Mesenchymal stem cell (in vitro differentiated cells and primary cell): Measurements from ENCODE around the gene OR1N1.

Experiments
- DNase-seq: peaks from one replicate; pipeline ENCODE4 v3.0.0-alpha.2; 2013
- H2AFZ ChIP-seq: one replicate; pipeline ENCODE4 v1.6.1; 2013; ENCODE audit warnings: low read depth, mild to moderate bottlenecking, control low read depth, inconsistent platforms, low read length, moderate library complexity
- H2AK5ac ChIP-seq: 2 replicates; pipeline ENCODE4 v1.6.1; 2013; ENCODE audit warnings: low read length, moderate library complexity, mild to moderate bottlenecking, inconsistent platforms; ENCODE audit not compliant: severe bottlenecking
- H2BK120ac ChIP-seq: one replicate; pipeline ENCODE4 v1.6.1; 2013; ENCODE audit warnings: low read depth, mild to moderate bottlenecking, inconsistent platforms, low read length, moderate library complexity
- H2BK12ac ChIP-seq, 2 experiments: one replicate each; pipeline ENCODE4 v1.6.1; 2013; ENCODE audit warnings: inconsistent platforms in 2 of 2, low read length in 2 of 2, mild to moderate bottlenecking in 2 of 2, moderate library complexity in 2 of 2, control low read depth in 1 of 2
- H2BK15ac ChIP-seq: one replicate; pipeline ENCODE4 v1.6.1; 2013; ENCODE audit warnings: mild to moderate bottlenecking, low read depth, inconsistent platforms; ENCODE audit not compliant: poor library complexity, severe bottlenecking
- H2BK5ac ChIP-seq: 2 replicates; pipeline ENCODE4 v1.6.1; 2013; ENCODE audit warnings: low read depth, mild to moderate bottlenecking, low read length, control low read depth, inconsistent platforms; ENCODE audit not compliant: poor library complexity, severe bottlenecking
- H3K14ac ChIP-seq, 2 experiments: one replicate each; pipeline ENCODE4 v1.6.1; 2013; ENCODE audit warnings: inconsistent platforms in 2 of 2, low read length in 2 of 2, control low read depth in 1 of 2, mild to moderate bottlenecking in 1 of 2, moderate library complexity in 1 of 2
- H3K18ac ChIP-seq, 2 experiments: one replicate each; pipeline ENCODE4 v1.6.1; 2013; ENCODE audit warnings: inconsistent platforms in 2 of 2, low read length in 2 of 2, control low read depth in 1 of 2, low read depth in 1 of 2, mild to moderate bottlenecking in 1 of 2
- H3K23ac ChIP-seq, 2 experiments: one replicate each; pipeline ENCODE4 v1.6.1; 2013; ENCODE audit warnings: inconsistent platforms in 2 of 2, low read length in 2 of 2, mild to moderate bottlenecking in 2 of 2, moderate library complexity in 2 of 2, control low read depth in 1 of 2
- H3K27ac ChIP-seq: 2 replicates; pipeline ENCODE4 v1.5.1; 2013; ENCODE audit warnings: mild to moderate bottlenecking, moderate library complexity, low read length, control low read depth, inconsistent platforms; ENCODE audit not compliant: poor library complexity, severe bottlenecking
- H3K27me3 ChIP-seq, 2 experiments: 2 replicates each; pipeline versions ENCODE4 v1.6.1 to v1.7.0; 2013; ENCODE audit warnings: low read length in 2 of 2, mild to moderate bottlenecking in 2 of 2, moderate library complexity in 2 of 2, control low read depth in 1 of 2, inconsistent platforms in 1 of 2; ENCODE audit not compliant: control insufficient read depth in 1 of 2, insufficient read depth in 1 of 2
- H3K36me3 ChIP-seq, 2 experiments: 2 replicates each; pipeline versions ENCODE4 v1.6.1 to v1.7.0; 2013; ENCODE audit warnings: low read length in 2 of 2, control low read depth in 1 of 2, inconsistent platforms in 1 of 2, low read depth in 1 of 2, mild to moderate bottlenecking in 1 of 2; ENCODE audit not compliant: insufficient read depth in 2 of 2, control insufficient read depth in 1 of 2
- H3K4ac ChIP-seq, 2 experiments: one replicate each; pipeline ENCODE4 v1.6.1; 2013; ENCODE audit warnings: inconsistent platforms in 2 of 2, low read length in 2 of 2, mild to moderate bottlenecking in 2 of 2, moderate library complexity in 2 of 2, control low read depth in 1 of 2, low read depth in 1 of 2
- H3K4me1 ChIP-seq: 2 replicates; pipeline ENCODE4 v1.6.1; 2013; ENCODE audit warnings: low read depth, low read length, control low read depth; ENCODE audit not compliant: control insufficient read depth, insufficient read depth
- H3K4me2 ChIP-seq: 2 replicates; pipeline ENCODE4 v1.6.1; 2013; ENCODE audit warnings: low read length, mild to moderate bottlenecking, inconsistent platforms; ENCODE audit not compliant: poor library complexity, severe bottlenecking
- H3K4me3 ChIP-seq, 2 experiments: 2 replicates each; pipeline versions ENCODE4 v1.5.1 to v1.7.0; 2013; ENCODE audit warnings: low read length in 2 of 2, mild to moderate bottlenecking in 2 of 2, control low read depth in 1 of 2, low read depth in 1 of 2; ENCODE audit not compliant: insufficient read depth in 1 of 2
- H3K79me1 ChIP-seq: replicated peaks from 2 replicates; pipeline ENCODE4 v1.6.1; 2013; ENCODE audit warnings: mild to moderate bottlenecking, control low read depth, low read length, inconsistent platforms; ENCODE audit not compliant: poor library complexity, severe bottlenecking
- H3K9ac ChIP-seq: 2 replicates; pipeline ENCODE4 v1.7.0; 2013; ENCODE audit warnings: mild to moderate bottlenecking, low read length, moderate library complexity
- H3K9me3 ChIP-seq: 2 replicates; pipeline ENCODE4 v1.7.0; 2013; ENCODE audit warnings: mild to moderate bottlenecking, low read length; ENCODE audit not compliant: control insufficient read depth
- H4K8ac ChIP-seq: one replicate; pipeline ENCODE4 v1.6.1; 2013; ENCODE audit warnings: inconsistent platforms, mild to moderate bottlenecking, low read length, moderate library complexity
- H4K91ac ChIP-seq: one replicate; pipeline ENCODE4 v1.6.1; 2013; ENCODE audit warnings: mild to moderate bottlenecking, low read length, inconsistent platforms
- WGBS: methylation state at CpG from one replicate; pipeline ENCODE4 v1.1.7; 2013; ENCODE audit warnings: mixed read lengths; 5-methylcytosine and 5-hydroxymethylcytosine counted together

The OR1N1 gene

DNA sequence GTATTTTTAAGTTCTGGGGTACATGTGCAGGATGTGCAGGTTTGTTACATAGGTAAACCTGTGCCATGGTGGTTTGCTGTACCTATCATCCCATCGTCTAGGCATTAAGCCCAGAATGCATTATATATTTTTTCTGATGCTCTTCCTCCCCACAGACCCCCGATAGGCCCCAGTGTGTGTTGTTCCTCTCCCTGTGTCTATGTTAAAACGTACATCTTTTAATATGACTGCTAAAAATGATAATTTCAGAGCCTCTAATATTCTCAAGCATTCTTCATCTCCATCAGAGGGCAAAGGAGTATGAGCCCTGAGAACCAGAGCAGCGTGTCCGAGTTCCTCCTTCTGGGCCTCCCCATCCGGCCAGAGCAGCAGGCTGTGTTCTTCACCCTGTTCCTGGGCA lies 16.6 kb downstream of the OR1N1 start, which contains the start of gene OR1J2:
Gene OR1J2, plus strand, starts transcription at position 301 of the 400 bp plus-strand sequence. Its CDS starts 0 bp downstream, at position 301.
- Histone ChIP-seq H2BK5ac (no peak within 1 kb of the TSS), H3K4ac (no peak within 1 kb of the TSS), H2AK5ac (no peak within 1 kb of the TSS), H3K18ac (no peak within 1 kb of the TSS), H3K79me1 (no peaks in the 10 kb centered on the region), H3K23ac (no peak within 1 kb of the TSS), H3K9me3 (no peaks in the 10 kb centered on the region), H3K9ac (no peak within 1 kb of the TSS), H3K14ac (no peak within 1 kb of the TSS), H3K36me3 (no peaks in the 10 kb centered on the region), H2AFZ (no peak within 1 kb of the TSS), H3K27ac (no peak within 1 kb of the TSS), H4K8ac (no peak within 1 kb of the TSS), H3K4me2 (no peak within 1 kb of the TSS), H2BK12ac (no peak within 1 kb of the TSS), H4K91ac (no peak within 1 kb of the TSS), H2BK15ac (no peak within 1 kb of the TSS), H2BK120ac (no peak within 1 kb of the TSS), H3K4me3 (no peak within 1 kb of the TSS), H3K27me3 (peaks cover 0 to 27% of the 10 kb centered on the region in 2 experiments), H3K4me1 (no peaks in the 10 kb centered on the region)
- WGBS, result 54% methylated on average over 6 of the region's 6 CpGs
- DNase-seq, result no peak

DNA sequence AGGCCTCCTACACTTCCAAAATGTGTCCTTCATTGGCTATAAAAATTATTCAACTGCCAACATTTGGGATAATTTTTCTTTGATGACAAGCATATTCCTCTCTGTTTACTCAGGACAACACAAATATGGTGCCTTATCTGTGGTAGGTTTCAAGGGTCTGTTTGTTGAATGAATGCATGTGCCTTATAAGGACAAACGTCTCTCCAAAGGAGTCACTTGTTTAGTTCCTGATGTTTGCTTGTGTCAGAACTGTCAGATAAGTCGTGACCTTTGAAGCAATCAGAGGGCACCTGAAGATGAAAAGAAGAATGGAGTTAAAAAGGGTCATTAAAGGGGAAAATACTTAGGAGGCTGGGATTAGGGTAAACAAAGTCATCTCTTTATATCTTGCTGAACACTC lies 20.1 kb downstream of the OR1N1 start:
- no peak overlapping the region for H3K4ac ChIP-seq
- no peak overlapping the region for H3K14ac ChIP-seq
- H3K79me1 ChIP-seq, result no peaks in the 10 kb centered on the region
- H2BK12ac ChIP-seq, result no peak overlapping the region
- no peaks in the 10 kb centered on the region for H3K9me3 ChIP-seq
- no peaks in the 10 kb centered on the region for H3K4me1 ChIP-seq
- H2AFZ ChIP-seq, result no peak overlapping the region
- no peak overlapping the region for H3K9ac ChIP-seq
- no peak overlapping the region for H2BK15ac ChIP-seq
- WGBS, result 50% methylated on average over 2 of the region's 2 CpGs
- H4K8ac ChIP-seq, result no peak overlapping the region
- H3K27ac ChIP-seq, result no peak overlapping the region
- H3K4me3 ChIP-seq, result no peak overlapping the region
- no peak overlapping the region for H3K18ac ChIP-seq
- DNase-seq, result no peak
- H3K23ac ChIP-seq, result no peak overlapping the region
- H3K27me3 ChIP-seq, result peaks cover 0 to 31% of the 10 kb centered on the region in 2 experiments
- H3K4me2 ChIP-seq, result no peak overlapping the region
- no peak overlapping the region for H2BK5ac ChIP-seq
- no peak overlapping the region for H2BK120ac ChIP-seq
- H3K36me3 ChIP-seq, result no peaks in the 10 kb centered on the region
- no peak overlapping the region for H4K91ac ChIP-seq
- H2AK5ac ChIP-seq, result no peak overlapping the region

DNA sequence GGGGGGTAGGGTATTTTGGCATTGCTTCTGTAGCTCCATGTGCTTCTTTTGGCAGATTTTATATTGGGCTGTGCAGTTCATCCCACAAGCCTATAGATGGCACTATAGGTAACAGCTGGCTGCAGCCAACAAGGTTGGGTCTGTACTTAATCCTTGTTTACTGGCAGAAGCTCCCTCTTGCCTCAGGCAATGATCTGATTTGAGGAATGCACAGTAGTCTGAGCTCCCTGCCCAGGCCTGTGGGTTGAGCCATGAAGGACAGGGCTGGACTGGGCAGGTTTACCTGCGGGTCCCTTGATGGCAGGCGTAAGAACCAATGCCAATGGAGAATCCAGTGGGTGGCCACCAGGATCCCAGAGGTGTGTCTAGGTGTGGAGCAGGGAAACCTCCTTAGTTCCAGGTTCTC lies 28.2 kb downstream of the OR1N1 start:
- H2AK5ac ChIP-seq, result no peak overlapping the region
- no peak overlapping the region for H2BK120ac ChIP-seq
- peak; percentile 27 for DNase-seq
- no peak overlapping the region for H3K23ac ChIP-seq
- 55% methylated on average over 2 of the region's 2 CpGs for WGBS
- no peak overlapping the region for H3K4me3 ChIP-seq
- H3K79me1 ChIP-seq, result no peaks in the 10 kb centered on the region
- no peak overlapping the region for H3K4ac ChIP-seq
- no peak overlapping the region for H4K8ac ChIP-seq
- no peaks in the 10 kb centered on the region for H3K36me3 ChIP-seq
- H2BK5ac ChIP-seq, result no peak overlapping the region
- H3K27ac ChIP-seq, result no peak overlapping the region
- H3K9ac ChIP-seq, result no peak overlapping the region
- peaks cover 0 to 24% of the 10 kb centered on the region in 2 experiments for H3K27me3 ChIP-seq
- H3K18ac ChIP-seq, result no peak overlapping the region
- H3K9me3 ChIP-seq, result peaks cover 7% of the 10 kb centered on the region
- no peaks in the 10 kb centered on the region for H3K4me1 ChIP-seq
- H2BK12ac ChIP-seq, result no peak overlapping the region
- H2AFZ ChIP-seq, result no peak overlapping the region
- H2BK15ac ChIP-seq, result no peak overlapping the region
- no peak overlapping the region for H3K14ac ChIP-seq
- H4K91ac ChIP-seq, result no peak overlapping the region
- no peak overlapping the region for H3K4me2 ChIP-seq

DNA sequence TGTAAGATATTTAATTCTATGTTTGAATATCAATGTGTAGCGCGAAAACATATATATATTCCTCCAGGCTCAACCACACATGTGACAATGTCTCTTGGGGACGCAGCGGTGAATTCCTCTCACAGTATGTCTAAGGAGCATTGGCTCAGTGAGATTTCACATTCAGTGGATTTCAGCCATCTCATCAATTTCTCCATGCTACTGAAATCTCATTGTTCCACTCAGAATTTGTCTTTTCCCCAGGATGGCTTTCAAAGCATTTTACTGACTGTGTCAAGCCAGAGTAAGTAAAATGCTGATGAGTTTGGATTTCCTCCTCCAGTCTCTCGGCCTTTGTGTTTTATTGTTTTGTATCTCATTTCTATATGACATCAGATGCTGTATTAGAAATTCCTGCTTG lies 48.0 kb downstream of the OR1N1 start:
- Histone ChIP-seq H3K9me3 (no peaks in the 10 kb centered on the region), H2AFZ (no peak overlapping the region), H3K79me1 (no peaks in the 10 kb centered on the region), H4K91ac (no peak overlapping the region), H2AK5ac (no peak overlapping the region), H3K4me1 (no peaks in the 10 kb centered on the region), H2BK15ac (no peak overlapping the region), H3K9ac (no peak overlapping the region), H3K4me3 (no peak overlapping the region), H3K4me2 (no peak overlapping the region), H3K23ac (no peak overlapping the region), H2BK120ac (no peak overlapping the region), H3K36me3 (no peaks in the 10 kb centered on the region), H3K14ac (no peak overlapping the region), H3K4ac (no peak overlapping the region), H3K27ac (no peak overlapping the region), H3K27me3 (peaks cover 0 to 15% of the 10 kb centered on the region in 2 experiments), H2BK12ac (no peak overlapping the region), H4K8ac (no peak overlapping the region), H2BK5ac (no peak overlapping the region), H3K18ac (no peak overlapping the region)
- no peak for DNase-seq
- 83% methylated on average over 4 of the region's 5 CpGs for WGBS
